ENCODE data around the gene RFX7. TPM values are rescaled to one million over a fixed set of nuclear protein-coding genes. Genes with fewer than 3 reads are reported as not detected.

The RFX7 gene
- total RNA-seq, 4 donors from 2014 or later = 11.1 to 15.1 (median 12.7) TPM

DNA sequence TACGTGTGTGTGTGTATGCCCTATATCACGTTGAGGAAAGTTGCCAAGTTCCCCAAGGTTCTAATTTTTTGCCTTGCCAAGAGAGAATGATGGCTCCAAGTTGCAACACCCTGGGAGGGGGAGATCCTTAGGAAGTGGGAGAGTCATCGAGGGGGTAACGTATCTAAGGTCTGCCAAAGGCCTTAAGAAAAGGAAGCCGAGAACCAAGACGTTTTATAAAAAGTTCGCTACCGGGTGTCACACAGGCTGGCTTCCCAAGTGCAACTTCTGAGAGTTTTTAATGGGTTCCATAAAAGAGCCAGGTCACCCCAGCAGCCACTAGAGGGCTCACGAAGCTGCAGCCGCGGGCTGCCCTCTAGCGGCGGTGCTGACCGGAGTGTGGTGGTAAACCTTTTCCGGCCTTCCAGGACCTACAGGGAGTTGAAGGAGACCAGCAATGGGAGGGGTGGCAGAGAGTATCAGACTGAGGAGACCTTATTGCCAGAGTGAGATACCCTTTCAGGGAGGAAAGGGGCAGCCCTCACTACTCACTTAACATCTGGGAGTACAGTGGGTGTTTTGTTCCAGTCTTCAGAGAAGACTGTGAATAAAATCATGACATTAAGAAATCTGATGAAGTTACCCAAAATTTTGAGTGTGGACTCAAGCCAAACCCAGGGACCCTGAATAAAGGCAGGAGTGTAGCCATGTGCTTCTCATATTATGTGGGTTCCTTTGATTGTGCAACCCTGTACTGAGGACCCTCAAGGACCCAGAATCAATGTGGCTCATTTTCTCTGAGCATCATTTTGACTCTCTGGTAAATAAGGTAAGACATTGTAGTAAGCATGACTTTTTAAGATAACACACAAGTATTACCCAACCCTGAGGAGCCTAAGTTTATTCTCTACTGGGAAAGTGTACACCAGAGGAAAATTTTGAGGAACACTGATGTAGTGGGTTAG is 2.5 kb upstream of the RFX7 start:
- TF ChIP-seq, protein P1, sequence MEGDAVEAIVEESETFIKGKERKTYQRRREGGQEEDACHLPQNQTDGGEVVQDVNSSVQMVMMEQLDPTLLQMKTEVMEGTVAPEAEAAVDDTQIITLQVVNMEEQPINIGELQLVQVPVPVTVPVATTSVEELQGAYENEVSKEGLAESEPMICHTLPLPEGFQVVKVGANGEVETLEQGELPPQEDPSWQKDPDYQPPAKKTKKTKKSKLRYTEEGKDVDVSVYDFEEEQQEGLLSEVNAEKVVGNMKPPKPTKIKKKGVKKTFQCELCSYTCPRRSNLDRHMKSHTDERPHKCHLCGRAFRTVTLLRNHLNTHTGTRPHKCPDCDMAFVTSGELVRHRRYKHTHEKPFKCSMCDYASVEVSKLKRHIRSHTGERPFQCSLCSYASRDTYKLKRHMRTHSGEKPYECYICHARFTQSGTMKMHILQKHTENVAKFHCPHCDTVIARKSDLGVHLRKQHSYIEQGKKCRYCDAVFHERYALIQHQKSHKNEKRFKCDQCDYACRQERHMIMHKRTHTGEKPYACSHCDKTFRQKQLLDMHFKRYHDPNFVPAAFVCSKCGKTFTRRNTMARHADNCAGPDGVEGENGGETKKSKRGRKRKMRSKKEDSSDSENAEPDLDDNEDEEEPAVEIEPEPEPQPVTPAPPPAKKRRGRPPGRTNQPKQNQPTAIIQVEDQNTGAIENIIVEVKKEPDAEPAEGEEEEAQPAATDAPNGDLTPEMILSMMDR (IDR thresholded peaks at IDR 0.05) = peak in 1 of 3 donors; percentile 97
- TF ChIP-seq POLR2A (IDR thresholded peaks at IDR 0.05) = no peak
- intact Hi-C loops (cut with DNase I; ENCODE audit: low total_unique reads) = no loop called here
- WGBS, 2 donors = 2 to 3% methylated on average over 15 of the region's 15 CpGs
- H3K4me3 ChIP-seq (ENCODE audit: low read depth, poor library complexity, severe bottlenecking) = no peak overlapping the region
- peak; percentile 81 to 96 for DNase-seq (ENCODE audit: low spot score in 2 of 2)

DNA sequence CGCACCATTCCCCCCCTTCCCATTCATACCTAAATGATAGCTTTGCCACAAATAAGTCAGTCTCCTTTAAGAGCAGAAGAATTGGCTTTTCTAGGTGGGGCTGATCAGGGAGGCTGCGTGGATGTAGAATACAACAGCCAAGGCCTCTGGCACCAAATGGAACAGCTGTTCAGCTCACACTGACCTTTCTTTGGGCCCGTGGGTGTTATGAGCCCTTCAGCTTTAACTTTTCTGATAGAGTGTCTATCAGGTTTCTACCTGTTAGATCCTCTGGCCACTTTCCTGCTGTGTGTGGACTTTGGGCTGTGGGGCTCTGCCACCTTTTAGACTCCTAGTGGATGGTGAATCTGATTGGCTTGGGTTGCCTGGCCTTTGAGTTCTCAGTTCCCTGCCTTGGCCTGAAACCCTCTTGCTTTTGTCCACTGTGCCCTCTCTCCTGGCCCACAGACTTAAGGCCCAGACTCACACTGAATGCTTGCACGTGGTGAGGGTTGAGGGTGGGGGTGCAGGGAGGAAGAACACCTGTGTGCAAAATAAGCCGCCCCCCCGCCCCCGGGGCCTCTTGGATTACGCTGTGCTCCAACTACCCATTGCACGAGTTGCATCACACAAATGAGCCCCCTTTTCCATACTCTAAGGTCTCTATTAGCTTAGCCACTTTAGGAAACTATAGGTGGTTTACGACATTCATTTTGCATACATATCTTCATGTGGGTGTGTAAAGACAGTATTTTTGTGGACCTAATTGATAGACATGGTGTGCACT is 1.3 kb upstream of the RFX7 start:
- peak in 1 of 2 donors; percentile 22 for DNase-seq (ENCODE audit: low spot score in 2 of 2)
- 44 to 45% methylated on average over 10 of the region's 10 CpGs for WGBS, 2 donors
- no peak overlapping the region for H3K4me3 ChIP-seq (ENCODE audit: low read depth, poor library complexity, severe bottlenecking)
- TF ChIP-seq, protein P1 (IDR thresholded peaks at IDR 0.05) = no peak
- no peak for TF ChIP-seq POLR2A (IDR thresholded peaks at IDR 0.05)
- intact Hi-C loops (cut with DNase I; ENCODE audit: low total_unique reads) = no loop called here

DNA sequence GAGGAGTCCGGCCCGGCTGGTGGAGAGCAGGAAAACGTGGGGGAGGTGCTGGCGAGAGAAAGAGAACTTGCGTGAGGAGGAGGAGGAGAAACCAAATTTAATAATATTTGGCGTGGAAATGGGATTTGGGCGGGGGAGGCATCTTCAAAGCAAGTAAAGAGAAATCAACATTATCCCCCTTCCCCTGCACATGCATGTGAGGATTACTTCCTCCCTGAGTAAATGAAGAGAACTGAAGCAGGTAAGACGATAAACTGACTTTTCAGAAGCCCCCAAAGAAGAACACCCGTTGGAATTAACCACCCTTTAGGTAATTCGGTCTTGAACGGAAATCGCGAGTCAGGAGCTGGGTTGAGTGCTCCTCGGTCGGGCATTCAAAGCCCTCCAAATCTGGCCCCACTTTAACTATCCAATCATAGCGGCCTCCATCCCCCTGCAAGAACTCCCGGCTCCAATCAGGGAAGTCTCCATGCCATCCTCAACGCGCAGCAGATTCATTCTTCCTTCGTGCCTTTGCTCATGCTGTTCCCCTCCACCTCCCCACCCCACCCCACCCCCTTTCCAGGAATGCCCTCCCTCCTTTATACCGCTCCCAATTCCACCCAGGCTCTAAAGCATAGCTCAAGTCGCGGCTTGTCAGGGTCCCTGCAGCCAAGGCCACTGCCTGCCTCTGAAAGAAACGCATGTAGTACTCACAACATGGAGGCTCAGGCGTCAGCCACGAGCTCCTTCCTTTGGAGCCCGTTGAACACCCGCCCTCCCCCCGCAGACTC is 545 bp upstream of the RFX7 start:
- intact Hi-C loops (cut with DNase I; ENCODE audit: low total_unique reads) = no loop called here
- peak overlapping the region; percentile 62 for H3K4me3 ChIP-seq (ENCODE audit: low read depth, poor library complexity, severe bottlenecking)
- 0 to 1% methylated on average over 29 of the region's 29 CpGs for WGBS, 2 donors
- peak; percentile 41 to 85 for DNase-seq (ENCODE audit: low spot score in 2 of 2)
- no peak for TF ChIP-seq POLR2A (IDR thresholded peaks at IDR 0.05)
- TF ChIP-seq, protein P1 (IDR thresholded peaks at IDR 0.05) = no peak

DNA sequence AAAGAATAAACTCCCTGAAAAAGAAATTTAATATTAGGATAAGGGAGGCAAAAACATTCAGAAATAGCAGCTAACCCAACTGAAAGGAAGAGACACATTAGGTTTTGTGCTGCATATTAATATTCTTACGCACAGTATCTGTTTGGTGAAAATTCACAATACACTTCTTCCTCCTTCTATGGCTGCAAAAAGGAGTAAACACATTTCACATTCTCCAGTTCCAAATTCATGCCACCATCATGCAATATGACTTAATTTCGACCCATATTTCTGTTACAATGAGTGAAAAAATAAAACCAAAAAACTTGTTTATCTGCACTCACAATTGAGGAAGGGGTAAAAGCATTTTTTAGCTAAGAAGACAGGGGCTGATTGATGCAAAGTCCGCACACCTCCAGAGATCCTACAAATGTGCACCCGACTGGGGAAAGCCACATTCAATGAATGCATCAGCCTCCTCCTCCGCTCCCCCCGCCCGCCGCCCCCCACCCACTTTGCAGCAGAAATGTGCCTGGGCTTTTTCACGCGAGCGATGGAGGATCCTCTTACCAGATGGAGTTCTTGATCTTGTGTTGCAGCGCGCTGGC is 1.0 kb downstream of the RFX7 start:
- WGBS, 2 donors = 1 to 2% methylated on average over 11 to 13 of the region's 13 CpGs
- peak overlapping the region; percentile 94 for H3K4me3 ChIP-seq (ENCODE audit: low read depth, poor library complexity, severe bottlenecking)
- intact Hi-C loops (cut with DNase I; ENCODE audit: low total_unique reads) = no loop called here

More for the DNA sequence above, 1.0 kb downstream of the RFX7 start:
- no peak for DNase-seq (ENCODE audit: low spot score in 2 of 2)
- TF ChIP-seq, protein P1 (IDR thresholded peaks at IDR 0.05) = no peak
- TF ChIP-seq POLR2A (IDR thresholded peaks at IDR 0.05) = no peak
